H1 (cell line): ENCODE results near the gene ZNF670.

Experiments
- CBX5 ChIP-seq: fragments of 300-800, 300-1000 bp; sonication (generic); IDR thresholded peaks from 2 replicates; pipeline ENCODE4 v1.7.1; 2016; ENCODE audit warnings: antibody characterized with exemption, low read length, low read depth
- CHD2 ChIP-seq: IDR thresholded peaks from 2 replicates; pipeline ENCODE4 v1.6.1; 2012; ENCODE audit warnings: low read length, improper control_type of control experiment
- CTCF ChIP-seq, 3 experiments: IDR thresholded peaks; 1 replicate in 2 of 3; 2 replicates in 1 of 3; pipeline versions ENCODE4 v1.5.1 to v1.6.1; 2011; ENCODE audit warnings: low read length in 3 of 3, mild to moderate bottlenecking in 3 of 3, inconsistent platforms in 2 of 3, low read depth in 1 of 3, moderate library complexity in 1 of 3; ENCODE audit not compliant: insufficient read depth in 1 of 3; ENCODE audit errors: control extremely low read depth in 1 of 3
- EGR1 ChIP-seq: IDR thresholded peaks from 2 replicates; pipeline ENCODE4 v1.6.1; 2011; ENCODE audit warnings: low read depth, low read length, borderline replicate concordance
- EP300 ChIP-seq, 2 experiments: IDR thresholded peaks; 1 replicate in 1 of 2; 2 replicates in 1 of 2; pipeline ENCODE4 v1.6.1; 2011 to 2012; ENCODE audit warnings: low read depth in 2 of 2, low read length in 2 of 2, mild to moderate bottlenecking in 2 of 2, borderline replicate concordance in 1 of 2, inconsistent platforms in 1 of 2, moderate library complexity in 1 of 2
- POLR2A ChIP-seq, 2 experiments: IDR thresholded peaks; 1 replicate in 1 of 2; 2 replicates in 1 of 2; pipeline ENCODE4 v1.6.1; 2011; ENCODE audit warnings: low read depth in 2 of 2, low read length in 2 of 2, mild to moderate bottlenecking in 2 of 2; ENCODE audit errors: control extremely low read depth in 1 of 2
- SAP30 ChIP-seq: fragments of 300-600 bp; sonication (generic); IDR thresholded peaks from 2 replicates; pipeline ENCODE4 v1.7.1; 2012; ENCODE audit warnings: low read length, moderate library complexity, mild to moderate bottlenecking, inconsistent platforms; ENCODE audit not compliant: insufficient read depth, insufficient replicate concordance
- SP1 ChIP-seq: IDR thresholded peaks from 2 replicates; pipeline ENCODE4 v1.6.1; 2011; ENCODE audit warnings: low read depth, low read length
- TCF12 ChIP-seq: IDR thresholded peaks from 2 replicates; pipeline ENCODE4 v1.6.1; 2011; ENCODE audit warnings: low read depth, mild to moderate bottlenecking, low read length
- TEAD4 ChIP-seq: IDR thresholded peaks from 2 replicates; pipeline ENCODE4 v1.6.1; 2012; ENCODE audit warnings: low read depth, low read length, inconsistent platforms, mixed read lengths

- TF ChIP-seq SAP30, result no peak
- TF ChIP-seq CTCF (IDR thresholded peaks at IDR 0.05; ENCODE audit: control extremely low read depth in 1 of 3, insufficient read depth in 1 of 3, low read depth in 1 of 3, low read length in 3 of 3), result no peak
- no peak for TF ChIP-seq CBX5
- no peak for TF ChIP-seq CHD2
- no peak for TF ChIP-seq POLR2A (IDR thresholded peaks at IDR 0.05; ENCODE audit: control extremely low read depth in 1 of 2, low read depth in 2 of 2, low read length in 2 of 2)
- TF ChIP-seq EGR1, result no peak
- TF ChIP-seq TEAD4, result no peak
- no peak for TF ChIP-seq SP1
- no peak for TF ChIP-seq TCF12
- no peak for TF ChIP-seq EP300 (IDR thresholded peaks at IDR 0.05; ENCODE audit: borderline replicate concordance in 1 of 2, low read depth in 2 of 2, low read length in 2 of 2)
Observed at GRCh38 chr1:247047260-247047659, 31.4 kb downstream of the ZNF670 start.
